ENCODE data around the gene POLR1G.
"Not testable (repeated sequence)": the region's sequence is repeated elsewhere in the genome, so short reads cannot be mapped to it uniquely, and the experiment has no call there.

The POLR1G gene

DNA sequence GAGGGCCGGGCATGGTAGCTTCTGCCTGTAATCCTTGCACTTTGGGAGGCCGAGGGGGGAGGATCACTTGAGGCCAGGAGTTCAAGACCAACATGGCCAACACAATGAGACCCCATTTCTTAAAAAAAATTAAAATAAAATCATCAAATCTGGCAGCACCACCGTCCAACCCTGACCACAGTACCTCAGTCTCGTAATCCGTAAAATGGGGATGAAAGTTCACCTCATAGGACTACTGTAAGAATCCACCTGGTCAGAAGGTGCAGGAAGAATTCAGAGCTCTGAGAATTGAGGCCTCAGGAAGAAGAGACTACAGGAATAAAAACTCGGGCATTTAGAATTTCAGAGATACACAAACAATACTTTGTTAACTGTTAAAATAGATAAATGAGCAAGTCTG is 4.6 kb upstream of the POLR1G start:
- no peak for FAIRE-seq

- no peak for FAIRE-seq
These were observed 4.0 kb upstream of the POLR1G start for GRCh38 chr19:45402298-45403061.

DNA sequence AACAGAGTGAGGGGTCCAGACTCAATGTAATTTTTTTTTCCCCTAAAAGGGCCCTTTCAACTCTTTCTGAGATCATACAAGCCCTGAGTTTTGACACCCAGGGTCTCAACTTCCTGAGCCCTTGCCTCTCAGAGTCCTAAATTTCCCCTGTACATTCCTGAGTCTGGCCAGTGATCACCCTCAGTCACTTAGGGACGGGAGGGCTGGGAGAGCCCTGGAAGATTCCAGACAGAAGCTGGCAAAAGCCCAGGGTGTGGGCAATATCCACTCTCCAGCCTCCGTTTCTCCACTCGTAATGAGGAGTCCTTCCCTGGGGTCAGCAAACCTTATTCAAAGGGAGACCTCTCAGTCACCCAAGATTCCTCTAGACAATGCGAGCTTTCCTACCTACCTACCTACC is 3.2 kb upstream of the POLR1G start:
- no peak for FAIRE-seq

DNA sequence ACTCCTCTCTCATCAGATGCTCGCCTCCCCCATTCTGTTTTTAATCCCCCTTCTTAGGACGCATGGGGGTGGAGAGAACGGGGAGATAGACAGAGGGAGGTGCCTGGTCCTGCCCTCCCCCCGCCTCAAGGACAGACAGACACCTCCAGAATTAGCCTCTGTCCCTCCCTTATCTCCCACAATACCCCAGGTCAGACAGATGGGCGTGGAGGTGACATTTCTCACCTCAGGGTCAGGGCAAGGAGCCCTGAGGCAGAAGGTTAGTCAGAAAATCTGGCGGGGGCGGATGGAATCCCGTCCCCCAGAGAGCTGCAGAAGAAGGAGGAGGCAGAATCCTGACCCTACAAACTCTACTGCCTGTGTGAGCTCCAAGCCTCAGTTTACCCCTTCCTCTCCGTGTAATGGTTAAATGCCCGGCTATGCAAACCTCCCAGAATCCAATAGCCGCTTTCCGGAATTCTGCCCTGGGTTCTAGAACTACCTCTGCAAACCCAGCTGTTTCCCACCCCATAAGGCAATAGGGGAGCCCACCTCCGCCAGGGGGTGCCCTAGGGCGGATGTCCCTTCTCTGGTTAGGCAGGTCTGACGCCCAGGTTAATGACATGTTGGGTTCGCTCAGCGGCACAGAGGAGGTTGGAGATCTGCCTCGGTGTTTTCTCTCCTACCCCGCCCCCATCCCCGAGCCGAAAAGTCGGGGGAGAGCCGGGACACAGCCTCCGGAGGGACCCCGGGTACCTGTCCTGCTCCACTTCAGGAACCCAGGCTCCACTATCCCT is 2.5 kb upstream of the POLR1G start:
- no peak for FAIRE-seq

GRCh38 chr19:45404557-45405434 is 1.6 kb upstream of the POLR1G start, which contains the start of gene PPP1R13L:
Gene PPP1R13L (minus strand): TSS chr19:45405069. CDS start chr19:45398318, 6,751 bp downstream.
- FAIRE-seq, result no peak

DNA sequence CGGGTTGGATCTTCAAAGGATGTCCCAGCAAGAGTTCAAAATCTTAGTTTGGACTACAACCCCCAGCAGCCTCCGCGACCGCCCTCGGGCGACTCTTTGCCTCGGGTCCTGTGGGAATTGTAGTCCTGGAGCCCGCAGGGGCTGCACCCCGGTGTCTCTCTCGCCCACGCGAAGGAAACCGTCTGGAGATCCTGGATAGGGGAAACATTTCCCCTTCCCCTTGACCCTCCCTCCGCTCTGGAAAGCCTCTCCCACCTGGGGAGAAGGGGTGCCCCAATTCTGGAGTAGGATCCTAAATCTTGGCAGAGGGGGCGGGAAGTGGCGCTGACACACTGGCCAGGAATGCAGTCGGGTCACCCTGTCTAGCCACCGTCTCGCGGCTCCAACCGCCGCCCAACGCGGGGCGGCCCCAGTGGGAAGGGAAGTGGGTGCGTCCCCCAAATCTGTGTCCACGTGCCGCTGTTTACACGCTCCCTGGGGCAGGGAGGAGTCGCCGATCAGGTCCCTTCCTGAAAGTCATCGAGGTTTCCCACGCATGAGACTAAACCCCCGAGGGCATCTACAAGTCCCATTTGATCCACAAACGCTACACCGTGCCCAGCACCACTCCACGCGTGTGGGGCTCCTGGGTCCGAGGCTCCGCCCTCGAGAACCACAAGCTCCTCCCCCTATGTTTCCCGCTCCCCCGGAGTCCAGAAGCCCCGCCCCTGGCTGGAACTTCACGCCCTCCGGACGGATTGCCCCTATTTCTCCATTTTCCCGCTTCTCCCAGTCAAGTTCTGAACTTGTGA is 814 bp upstream of the POLR1G start:
- FAIRE-seq, result no peak

- FAIRE-seq, result no peak
These were observed 589 bp downstream of the POLR1G start for GRCh38 chr19:45407091-45407375.

- not testable (repeated sequence) for FAIRE-seq
These were observed 1.1 kb downstream of the POLR1G start for GRCh38 chr19:45407585-45407984.

DNA sequence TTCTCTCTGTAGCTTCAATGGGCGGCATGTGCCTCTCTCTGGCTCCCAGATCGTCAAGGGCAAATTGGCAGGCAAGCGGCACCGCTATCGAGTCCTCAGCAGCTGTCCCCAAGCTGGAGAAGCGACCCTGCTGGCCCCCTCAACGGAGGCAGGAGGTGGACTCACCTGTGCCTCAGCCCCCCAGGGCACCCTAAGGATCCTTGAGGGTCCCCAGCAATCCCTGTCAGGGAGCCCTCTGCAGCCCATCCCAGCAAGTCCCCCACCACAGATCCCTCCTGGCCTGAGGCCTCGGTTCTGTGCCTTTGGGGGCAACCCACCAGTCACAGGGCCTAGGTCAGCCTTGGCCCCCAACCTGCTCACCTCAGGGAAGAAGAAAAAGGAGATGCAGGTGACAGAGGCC is 1.7 kb downstream of the POLR1G start:
- no peak for FAIRE-seq

- no peak for FAIRE-seq
These were observed 2.5 kb downstream of the POLR1G start for GRCh38 chr19:45408830-45409556.

DNA sequence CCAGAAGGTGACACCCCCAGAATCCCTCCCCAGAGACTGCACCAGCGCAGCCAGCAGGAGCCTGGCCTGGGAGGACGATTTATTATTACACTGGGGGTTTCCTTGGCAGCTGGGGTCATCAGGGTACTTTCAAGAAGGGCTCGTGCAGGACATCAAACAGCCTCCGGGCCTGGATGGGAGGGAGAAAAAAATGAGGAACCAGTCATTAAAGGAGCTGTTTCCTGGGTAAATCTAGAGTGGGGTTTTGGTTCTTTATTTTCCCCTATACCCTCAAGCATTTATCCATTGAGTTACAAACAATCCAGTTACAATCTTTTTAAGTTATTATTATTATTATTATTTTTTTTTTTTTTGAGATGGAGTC is 3.1 kb downstream of the POLR1G start:
- FAIRE-seq, result no peak

- not testable (repeated sequence) for FAIRE-seq
These were observed 3.9 kb downstream of the POLR1G start for GRCh38 chr19:45410330-45410729.

DNA sequence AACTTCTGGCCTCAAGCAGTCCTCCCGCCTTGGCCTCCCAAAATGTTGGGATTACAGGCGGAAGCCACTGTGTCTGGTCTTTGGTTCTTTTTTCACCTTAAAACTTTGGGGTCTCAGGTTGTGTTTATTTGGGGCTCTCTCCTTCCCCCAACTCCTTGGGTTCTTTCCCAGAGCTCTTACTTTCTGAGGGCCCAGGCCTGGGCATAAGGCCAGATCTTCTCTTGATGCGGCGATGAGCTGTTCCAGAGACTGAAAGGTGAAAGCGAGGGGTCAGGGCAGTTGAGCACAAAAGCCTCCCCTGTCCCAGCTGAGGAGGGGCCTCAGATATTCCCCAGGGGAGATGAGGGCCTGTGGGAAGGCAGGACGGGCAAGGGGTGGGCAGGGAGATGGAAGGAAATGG is 7.1 kb downstream of the POLR1G start:
- FAIRE-seq, result no peak

DNA sequence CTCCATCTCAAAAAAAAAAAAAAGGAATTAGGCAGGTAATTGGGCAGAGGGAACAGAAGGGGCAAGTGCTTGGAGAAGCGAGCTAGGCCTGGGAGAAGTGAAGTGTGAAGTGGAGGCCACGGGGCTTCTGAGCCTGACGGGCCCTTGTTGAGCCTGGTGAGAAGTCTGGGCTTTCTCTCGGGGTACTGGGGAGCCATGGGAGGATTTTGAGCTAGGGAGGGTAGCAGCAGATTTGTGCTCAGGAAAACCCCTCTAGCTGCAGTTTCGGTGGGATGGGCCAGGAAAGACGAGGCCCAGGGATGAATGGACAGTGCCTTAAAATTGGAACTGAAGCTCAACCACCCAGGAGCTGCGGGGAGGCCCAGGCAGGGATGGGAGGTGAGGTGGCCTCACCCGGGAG is 8.0 kb downstream of the POLR1G start:
- FAIRE-seq, result no peak

DNA sequence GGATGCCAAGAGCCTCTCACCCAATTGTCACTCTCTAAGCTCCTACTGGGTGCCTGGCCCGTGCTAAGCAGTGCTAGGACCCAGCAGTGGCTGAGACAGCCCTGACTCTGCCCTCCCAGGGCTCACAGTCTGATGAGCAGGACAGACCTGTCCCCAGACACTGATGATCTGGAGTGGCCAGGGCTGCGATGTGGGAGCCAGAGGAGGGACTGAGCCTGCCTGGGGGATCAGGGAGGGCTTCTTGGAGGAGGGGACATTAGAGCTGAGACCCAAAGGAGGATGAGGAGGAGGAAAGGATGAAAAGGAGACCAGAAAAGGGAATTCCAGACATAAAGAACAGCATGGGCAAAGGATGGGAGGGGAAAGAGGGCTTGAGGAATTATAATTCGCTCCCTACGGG is 10.7 kb downstream of the POLR1G start:
- FAIRE-seq, result no peak

- FAIRE-seq, result no peak
These were observed 12.4 kb downstream of the POLR1G start for GRCh38 chr19:45418802-45419201.

DNA sequence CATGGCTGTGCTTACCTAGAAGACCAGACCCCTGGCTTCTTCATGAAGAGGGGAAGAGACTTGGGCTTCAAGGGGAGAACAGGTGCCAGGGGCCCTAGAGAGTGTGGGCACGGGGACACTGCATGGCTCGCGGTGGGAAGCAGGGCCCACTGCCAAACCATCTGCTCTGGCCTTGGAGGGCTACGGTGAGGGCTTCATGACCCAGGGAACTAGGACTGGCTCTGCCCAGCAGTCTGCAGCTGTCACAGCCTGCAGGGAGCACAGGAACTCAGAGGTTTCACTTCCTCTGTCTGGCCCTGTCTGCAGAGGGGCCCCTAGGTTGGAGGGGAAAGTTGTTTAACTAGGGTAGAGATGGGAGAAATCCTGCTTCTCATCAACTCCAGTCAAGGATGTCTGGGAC is 13.0 kb downstream of the POLR1G start:
- no peak for FAIRE-seq

DNA sequence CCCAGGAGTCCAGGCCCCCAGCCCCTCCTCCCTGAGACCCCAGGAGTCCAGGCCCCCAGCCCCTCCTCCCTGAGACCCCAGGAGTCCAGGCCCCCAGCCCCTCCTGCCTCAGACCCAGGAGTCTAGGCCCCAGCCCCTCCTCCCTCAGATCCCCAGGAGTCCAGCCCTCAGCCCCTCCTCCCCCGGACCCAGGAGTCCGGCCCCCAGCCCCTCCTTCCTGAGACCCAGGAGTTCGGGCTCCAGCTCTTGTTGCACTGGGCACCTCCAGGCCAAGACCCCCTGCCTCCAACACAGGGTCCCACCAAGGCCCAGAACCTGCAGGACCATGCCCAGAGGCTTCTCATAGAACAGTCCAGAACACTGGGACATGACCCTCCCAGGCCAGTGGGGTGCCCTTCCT is 13.5 kb downstream of the POLR1G start:
- FAIRE-seq, result no peak

GRCh38 chr19:45420356-45420755 is 13.9 kb downstream of the POLR1G start:
- FAIRE-seq, result no peak

- FAIRE-seq, result no peak
These were observed 14.4 kb downstream of the POLR1G start for GRCh38 chr19:45420871-45421270.

DNA sequence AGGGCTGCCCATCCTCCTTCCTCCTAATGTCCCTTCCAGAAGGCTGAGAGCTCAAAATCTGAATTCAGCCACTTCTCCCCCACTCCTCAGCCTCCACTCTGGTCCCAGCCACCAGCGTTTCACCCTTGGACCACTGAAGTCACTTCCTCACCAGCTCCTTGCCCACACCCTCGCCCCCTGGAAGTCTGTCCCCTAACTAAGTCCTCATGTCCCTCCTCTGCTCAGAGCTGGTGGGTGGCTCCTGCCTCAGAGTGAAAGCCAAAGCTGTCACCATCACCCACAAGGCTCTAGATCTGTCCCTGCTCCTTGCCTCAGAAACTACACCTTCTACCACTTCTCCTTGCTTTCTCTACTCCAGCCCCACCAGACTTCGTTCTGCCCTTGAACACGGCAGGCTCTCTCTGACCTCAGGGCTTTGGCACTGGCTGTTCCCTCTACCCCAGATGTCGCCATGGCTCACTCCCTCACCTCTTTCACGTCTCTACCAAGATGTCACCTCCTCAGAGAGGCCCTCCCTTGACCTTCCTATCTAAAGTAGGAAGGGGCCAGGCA is 15.6 kb downstream of the POLR1G start:
- FAIRE-seq, result no peak
